HepG2 (cell line): ENCODE measurements around the gene SYPL1. TPM values are rescaled to one million over a fixed set of nuclear protein-coding genes. Genes with fewer than 3 reads are reported as not detected.
A peak's percentile ranks its signal among the peaks of the same experiment; 100 is the strongest.

Experiments
- ATAC-seq: fragments of 200-7000 bp; cut with Tn5 transposase; 3 replicates; pipeline ENCODE4 v1.9.1; 2020; ENCODE audit warnings: mild to moderate bottlenecking, moderate library complexity
- BruUV-seq: library from RNA; stranded (reverse); fragments of 400-500 nt; replicated peaks from 2 replicates; lab custom pipeline; 2021; lab: Mats Ljungman, UMichigan
- CTCF ChIA-PET: fragments of 300-600 bp; formaldehyde crosslinking; extraction: SDS; loops from one replicate; lab custom pipeline; 2021; ENCODE audit warnings: low total read pairs, inconsistent platforms, low intra/inter-chr PET ratio; lab: Yijun Ruan, JAX
- POLR2A ChIA-PET: fragments of 350-600 bp; sonication (Branson Sonifier 250); formaldehyde crosslinking; loops from one replicate; lab custom pipeline; 2020; ENCODE audit warnings: antibody characterized with exemption, inconsistent platforms; lab: Yijun Ruan, JAX
- DNase-seq: peaks from one replicate; pipeline ENCODE4 v3.0.0-alpha.2; 2015; ENCODE audit warnings: low spot score
- FAIRE-seq: peaks from 3 replicates; lab custom pipeline; 2011; peaks lifted over from hg19 to GRCh38; lab: Jason Lieb, UNC
- H2AFZ ChIP-seq: one replicate; pipeline ENCODE4 v1.6.1; 2011; ENCODE audit warnings: low read length, inconsistent platforms
- H3K27ac ChIP-seq: fragments of 300-600 bp; 3 replicates; pipeline ENCODE4 v1.8.0; 2011; ENCODE audit warnings: mixed run types, mild to moderate bottlenecking, mixed read lengths, low read length, inconsistent platforms; ENCODE audit not compliant: insufficient read depth; ENCODE audit errors: extremely low read length
- H3K27me3 ChIP-seq, 2 experiments: fragments of 200-600 bp in 1 of 2; 2 replicates in 1 of 2; 3 replicates in 1 of 2; pipeline versions ENCODE4 v1.6.0 to v1.8.0; 2011; ENCODE audit warnings: low read length in 2 of 2, mild to moderate bottlenecking in 2 of 2, moderate library complexity in 2 of 2, inconsistent platforms in 1 of 2; ENCODE audit not compliant: insufficient read depth in 2 of 2, control insufficient read depth in 1 of 2
- H3K36me3 ChIP-seq, 2 experiments: fragments of 200-600 bp in 1 of 2; replicated peaks in 1 of 2; 2 replicates in 1 of 2; 3 replicates in 1 of 2; pipeline versions ENCODE4 v1.5.1 to v1.8.0; 2011; ENCODE audit warnings: low read length in 2 of 2, inconsistent platforms in 1 of 2; ENCODE audit not compliant: insufficient read depth in 2 of 2, control insufficient read depth in 1 of 2
- H3K4me1 ChIP-seq: 2 replicates; pipeline ENCODE4 v1.5.1; 2012; ENCODE audit warnings: low read length, inconsistent platforms; ENCODE audit not compliant: insufficient read depth
- H3K4me2 ChIP-seq: 2 replicates; pipeline ENCODE4 v1.6.0; 2011; ENCODE audit warnings: low read depth, low read length, inconsistent platforms
- H3K4me3 ChIP-seq, 3 experiments: fragments of 200-600 bp in 1 of 3; sonication (generic), shearing (Covaris generic) in 1 of 3; replicated peaks in 1 of 3; 2 replicates each; pipeline ENCODE4 v1.5.1; 2011 to 2016; ENCODE audit warnings: low read length in 3 of 3, inconsistent platforms in 2 of 3, low read depth in 2 of 3, mild to moderate bottlenecking in 2 of 3, control low read depth in 1 of 3, mixed read lengths in 1 of 3; ENCODE audit not compliant: insufficient read depth in 1 of 3
- H3K79me2 ChIP-seq: one replicate; pipeline ENCODE4 v1.6.1; 2011; ENCODE audit warnings: low read length, inconsistent platforms; ENCODE audit not compliant: insufficient read depth
- H3K9ac ChIP-seq: 2 replicates; pipeline ENCODE4 v1.6.0; 2011; ENCODE audit warnings: mild to moderate bottlenecking, low read depth, low read length, inconsistent platforms; ENCODE audit not compliant: insufficient read depth
- H3K9me3 ChIP-seq: 2 replicates; pipeline ENCODE4 v1.5.1; 2012; ENCODE audit warnings: mild to moderate bottlenecking, low read length
- H4K20me1 ChIP-seq: 2 replicates; pipeline ENCODE4 v1.6.0; 2011; ENCODE audit warnings: inconsistent platforms, mild to moderate bottlenecking, low read length, moderate library complexity; ENCODE audit not compliant: insufficient read depth
- KDM6A ChIP-seq: IDR thresholded peaks from 2 replicates; pipeline ENCODE4 v1.6.1; 2016; ENCODE audit warnings: low read depth
- LCORL ChIP-seq, 2 experiments: fragments of 450-650 bp in 1 of 2; sonication (generic) in 1 of 2; formaldehyde crosslinking in 1 of 2; IDR thresholded peaks; 2 replicates each; pipeline versions ENCODE4 v1.5.0 to v1.6.1; 2017 to 2020; ENCODE audit warnings: antibody characterized with exemption in 1 of 2, missing genetic modification reagents in 1 of 2
- MED13 ChIP-seq: sonication (generic); formaldehyde crosslinking; IDR thresholded peaks from 2 replicates; pipeline ENCODE4 v1.5.0; 2020; ENCODE audit warnings: missing genetic modification reagents
- MEIS2 ChIP-seq: sonication (generic); formaldehyde crosslinking; IDR thresholded peaks from 2 replicates; pipeline ENCODE4 v1.9.0; 2021; ENCODE audit warnings: mild to moderate bottlenecking, missing genetic modification reagents
- REPIN1 ChIP-seq: sonication (generic); formaldehyde crosslinking; IDR thresholded peaks from 2 replicates; pipeline ENCODE4 v1.8.0; 2022; ENCODE audit warnings: missing genetic modification reagents, low read depth, mild to moderate bottlenecking, borderline replicate concordance
- SALL1 ChIP-seq: sonication (generic); formaldehyde crosslinking; IDR thresholded peaks from 2 replicates; pipeline ENCODE4 v1.8.0; 2022; ENCODE audit warnings: mild to moderate bottlenecking, missing genetic modification reagents
- YEATS2 ChIP-seq: sonication (generic); formaldehyde crosslinking; IDR thresholded peaks from 2 replicates; pipeline ENCODE4 v1.4.0; 2020; ENCODE audit warnings: missing genetic modification reagents, borderline replicate concordance
- ZMYM3 ChIP-seq: sonication (generic); formaldehyde crosslinking; IDR thresholded peaks from 2 replicates; pipeline ENCODE4 v1.5.1; 2020; ENCODE audit warnings: mild to moderate bottlenecking, missing genetic modification reagents
- ZNF496 ChIP-seq: sonication (generic); formaldehyde crosslinking; IDR thresholded peaks from 2 replicates; pipeline ENCODE4 v1.8.1; 2023; ENCODE audit warnings: mild to moderate bottlenecking, moderate library complexity, missing genetic modification reagents; ENCODE audit not compliant: insufficient replicate concordance
- ZNF549 ChIP-seq: sonication (generic); formaldehyde crosslinking; IDR thresholded peaks from 2 replicates; pipeline ENCODE4 v1.5.0; 2020; ENCODE audit warnings: missing genetic modification reagents
- ZNF670 ChIP-seq: sonication (generic); formaldehyde crosslinking; IDR thresholded peaks from 2 replicates; pipeline ENCODE4 v1.8.0; 2022; ENCODE audit warnings: mild to moderate bottlenecking, missing genetic modification reagents, borderline replicate concordance
- ZNF747 ChIP-seq: sonication (generic); formaldehyde crosslinking; IDR thresholded peaks from 2 replicates; pipeline ENCODE4 v1.8.1; 2023; ENCODE audit warnings: missing genetic modification reagents, mild to moderate bottlenecking, borderline replicate concordance
- ZNF75D ChIP-seq: sonication (generic); formaldehyde crosslinking; IDR thresholded peaks from 2 replicates; pipeline ENCODE4 v1.8.1; 2023; ENCODE audit warnings: missing genetic modification reagents, mild to moderate bottlenecking, borderline replicate concordance
- WGBS: methylation state at CpG from one replicate; pipeline ENCODE4 v1.1.6; 2017; ENCODE audit warnings: low lambda C conversion rate; 5-methylcytosine and 5-hydroxymethylcytosine counted together
- in situ Hi-C: cut with HindIII; loops from 2 replicates; pipeline ENCODE4 v1.10.0; 2017; ENCODE audit warnings: low pct_unique_long_range_greater_than_20kb; ENCODE audit not compliant: extremely low pct_ligation_motif_present
- intact Hi-C: fragments of 100-400 bp; cut with micrococcal nuclease; formaldehyde crosslinking; loops from one replicate; pipeline ENCODE4 v1.10.0; 2022; ENCODE audit not compliant: unreplicated experiment
- polyA plus RNA-seq, 8 experiments: library from polyadenylated mRNA; depleted of rRNA in 3 of 8; stranded (reverse) in 7 of 8; unstranded in 1 of 8; fragments of >200 nt; fragmentation: Illumina TruSeq in 4 of 8; extraction: Trizol in 4 of 8; gene quantifications; 2 replicates each; pipeline versions ENCODE4 v1.2.1 to v1.2.3, GENCODE V29; 2011 to 2016; ENCODE audit warnings: low read depth in 4 of 8, missing spikeins in 1 of 8, mixed read lengths in 1 of 8; ENCODE audit not compliant: insufficient read depth in 1 of 8
- total RNA-seq, 5 experiments: library from RNA; depleted of rRNA; stranded (reverse); fragments of >200 nt; fragmentation: Illumina TruSeq; extraction: Trizol; gene quantifications; 2 replicates each; pipeline ENCODE4 v1.2.3, GENCODE V29; 2016; ENCODE audit warnings: low read depth in 1 of 5
- TF ChIP-seq, protein P1 (sequence below): sonication (generic); formaldehyde crosslinking; IDR thresholded peaks from 2 replicates; pipeline ENCODE4 v1.5.1; 2020; ENCODE audit warnings: missing genetic modification reagents, mild to moderate bottlenecking, borderline replicate concordance
- TF ChIP-seq, protein P2 (sequence below): sonication (generic); formaldehyde crosslinking; IDR thresholded peaks from 2 replicates; pipeline ENCODE4 v1.4.0; 2020; ENCODE audit warnings: missing genetic modification reagents, borderline replicate concordance
- TF ChIP-seq, protein P3 (sequence below): IDR thresholded peaks from 2 replicates; pipeline ENCODE4 v1.6.1; 2018; ENCODE audit warnings: missing genetic modification reagents, mild to moderate bottlenecking, missing compliant biosample characterization

SYPL1 gene
- total and polyA plus RNA-seq, 2 of the 13 experiments (the other 11 are each of a cell fraction or from before 2014, with no cell fraction given), result 27.5 to 40.2 TPM

DNA sequence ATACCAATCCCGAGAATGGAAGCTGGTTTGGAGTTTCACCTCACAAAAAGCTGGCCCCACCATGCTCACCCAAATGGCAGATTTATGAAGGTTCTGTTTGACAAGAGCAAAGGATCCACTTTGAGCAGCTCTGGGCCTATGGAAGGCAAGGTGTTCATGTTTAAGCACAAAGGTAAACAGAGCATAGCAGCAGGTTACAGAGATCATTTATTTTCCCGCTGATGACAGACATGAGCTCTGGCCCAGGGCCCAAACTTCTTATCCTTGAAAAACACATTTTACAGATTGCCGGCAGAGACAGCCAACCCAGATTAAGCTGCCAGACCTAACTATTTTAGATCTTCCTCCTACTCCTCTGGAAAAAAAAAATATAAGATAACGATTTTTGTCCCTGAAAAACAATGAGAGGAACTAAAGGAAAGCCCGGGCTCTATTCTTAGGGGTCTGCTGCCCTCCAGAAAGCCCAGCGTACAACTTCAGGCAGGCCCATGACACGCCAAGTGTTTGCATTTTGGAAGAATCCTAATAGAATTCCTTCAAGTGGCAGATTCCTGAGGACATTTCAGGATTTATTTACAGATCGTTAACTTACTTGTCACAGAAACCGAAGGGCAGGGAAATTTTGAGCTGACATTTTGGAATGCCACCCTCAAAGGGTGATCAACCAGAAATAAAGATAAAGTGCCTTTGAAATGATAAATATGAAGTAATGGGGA lies 40.0 kb downstream of the SYPL1 start:
- intact Hi-C loops (no loop called here), in situ Hi-C loops (no loop called here)
- Histone ChIP-seq H3K4me3 (no peak overlapping the region; a peak in 1 of 6 replicates), H3K79me2 (no peaks in the 10 kb centered on the region), H3K27me3 (peaks cover 0 to 4% of the 10 kb centered on the region in 2 experiments; a peak in 2 of 5 replicates), H2AFZ (no peak overlapping the region), H3K36me3 (no peaks in the 10 kb centered on the region), H3K9me3 (no peaks in the 10 kb centered on the region), H3K27ac (peak overlapping the region; percentile 47), H3K9ac (no peak overlapping the region), H3K4me2 (peak overlapping the region; percentile 57), H3K4me1 (peaks cover 74% of the 10 kb centered on the region), H4K20me1 (no peaks in the 10 kb centered on the region)
- BruUV-seq, result no TSS peak
- CTCF ChIA-PET, result no interaction called here
- peak; percentile 93 for FAIRE-seq
- 0% methylated on average over 9 of the region's 9 CpGs for WGBS
- POLR2A ChIA-PET, result interaction anchor here (0.9 kb wide), 1 partner anchor 40 kb away, joined by 5 read pairs; the partner anchor contains the start of gene SYPL1
- DNase-seq, result peak; percentile 87
- ATAC-seq, result peak; percentile 96
- TF ChIP-seq ZNF747 (CRISPR knock-in tag) (peak; percentile 31; the same call in 1 of the 2 replicates), ZNF670 (CRISPR knock-in tag) (0 out of 2 replicates have a peak, but pooled peaks have one; percentile 35), ZNF549 (CRISPR knock-in tag) (no peak), MEIS2 (CRISPR knock-in tag) (peak; percentile 93), REPIN1 (peak; percentile 47; the same call in 1 of the 2 replicates), ZNF496 (CRISPR knock-in tag) (no peak), MED13 (no peak), KDM6A (CRISPR knock-in tag) (peak; percentile 38; the same call in 1 of the 2 replicates), LCORL (IDR thresholded peaks at IDR 0.05) (no peak), LCORL (CRISPR knock-in tag; IDR thresholded peaks at IDR 0.05) (peak; percentile 83), SALL1 (peak; percentile 94), ZMYM3 (peak; percentile 47; the same call in 1 of the 2 replicates), ZNF75D (CRISPR knock-in tag) (no peak), YEATS2 (CRISPR knock-in tag) (peak; percentile 37; the same call in 1 of the 2 replicates)
- TF ChIP-seq, protein P1, sequence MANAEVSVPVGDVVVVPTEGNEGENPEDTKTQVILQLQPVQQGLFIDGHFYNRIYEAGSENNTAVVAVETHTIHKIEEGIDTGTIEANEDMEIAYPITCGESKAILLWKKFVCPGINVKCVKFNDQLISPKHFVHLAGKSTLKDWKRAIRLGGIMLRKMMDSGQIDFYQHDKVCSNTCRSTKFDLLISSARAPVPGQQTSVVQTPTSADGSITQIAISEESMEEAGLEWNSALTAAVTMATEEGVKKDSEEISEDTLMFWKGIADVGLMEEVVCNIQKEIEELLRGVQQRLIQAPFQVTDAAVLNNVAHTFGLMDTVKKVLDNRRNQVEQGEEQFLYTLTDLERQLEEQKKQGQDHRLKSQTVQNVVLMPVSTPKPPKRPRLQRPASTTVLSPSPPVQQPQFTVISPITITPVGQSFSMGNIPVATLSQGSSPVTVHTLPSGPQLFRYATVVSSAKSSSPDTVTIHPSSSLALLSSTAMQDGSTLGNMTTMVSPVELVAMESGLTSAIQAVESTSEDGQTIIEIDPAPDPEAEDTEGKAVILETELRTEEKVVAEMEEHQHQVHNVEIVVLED (CRISPR knock-in tag), result no peak; the same call in 1 of the 2 replicates
- TF ChIP-seq, protein P2, sequence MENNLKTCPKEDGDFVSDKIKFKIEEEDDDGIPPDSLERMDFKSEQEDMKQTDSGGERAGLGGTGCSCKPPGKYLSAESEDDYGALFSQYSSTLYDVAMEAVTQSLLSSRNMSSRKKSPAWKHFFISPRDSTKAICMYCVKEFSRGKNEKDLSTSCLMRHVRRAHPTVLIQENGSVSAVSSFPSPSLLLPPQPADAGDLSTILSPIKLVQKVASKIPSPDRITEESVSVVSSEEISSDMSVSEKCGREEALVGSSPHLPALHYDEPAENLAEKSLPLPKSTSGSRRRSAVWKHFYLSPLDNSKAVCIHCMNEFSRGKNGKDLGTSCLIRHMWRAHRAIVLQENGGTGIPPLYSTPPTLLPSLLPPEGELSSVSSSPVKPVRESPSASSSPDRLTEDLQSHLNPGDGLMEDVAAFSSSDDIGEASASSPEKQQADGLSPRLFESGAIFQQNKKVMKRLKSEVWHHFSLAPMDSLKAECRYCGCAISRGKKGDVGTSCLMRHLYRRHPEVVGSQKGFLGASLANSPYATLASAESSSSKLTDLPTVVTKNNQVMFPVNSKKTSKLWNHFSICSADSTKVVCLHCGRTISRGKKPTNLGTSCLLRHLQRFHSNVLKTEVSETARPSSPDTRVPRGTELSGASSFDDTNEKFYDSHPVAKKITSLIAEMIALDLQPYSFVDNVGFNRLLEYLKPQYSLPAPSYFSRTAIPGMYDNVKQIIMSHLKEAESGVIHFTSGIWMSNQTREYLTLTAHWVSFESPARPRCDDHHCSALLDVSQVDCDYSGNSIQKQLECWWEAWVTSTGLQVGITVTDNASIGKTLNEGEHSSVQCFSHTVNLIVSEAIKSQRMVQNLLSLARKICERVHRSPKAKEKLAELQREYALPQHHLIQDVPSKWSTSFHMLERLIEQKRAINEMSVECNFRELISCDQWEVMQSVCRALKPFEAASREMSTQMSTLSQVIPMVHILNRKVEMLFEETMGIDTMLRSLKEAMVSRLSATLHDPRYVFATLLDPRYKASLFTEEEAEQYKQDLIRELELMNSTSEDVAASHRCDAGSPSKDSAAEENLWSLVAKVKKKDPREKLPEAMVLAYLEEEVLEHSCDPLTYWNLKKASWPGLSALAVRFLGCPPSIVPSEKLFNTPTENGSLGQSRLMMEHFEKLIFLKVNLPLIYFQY (CRISPR knock-in tag), result peak; percentile 86; the same call in 1 of the 2 replicates
- TF ChIP-seq, protein P3, sequence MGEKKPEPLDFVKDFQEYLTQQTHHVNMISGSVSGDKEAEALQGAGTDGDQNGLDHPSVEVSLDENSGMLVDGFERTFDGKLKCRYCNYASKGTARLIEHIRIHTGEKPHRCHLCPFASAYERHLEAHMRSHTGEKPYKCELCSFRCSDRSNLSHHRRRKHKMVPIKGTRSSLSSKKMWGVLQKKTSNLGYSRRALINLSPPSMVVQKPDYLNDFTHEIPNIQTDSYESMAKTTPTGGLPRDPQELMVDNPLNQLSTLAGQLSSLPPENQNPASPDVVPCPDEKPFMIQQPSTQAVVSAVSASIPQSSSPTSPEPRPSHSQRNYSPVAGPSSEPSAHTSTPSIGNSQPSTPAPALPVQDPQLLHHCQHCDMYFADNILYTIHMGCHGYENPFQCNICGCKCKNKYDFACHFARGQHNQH, result 0 out of 2 replicates have a peak, but pooled peaks have one; percentile 32
